Measurements from ENCODE around the gene SCNN1G.

Gene SCNN1G

GRCh38 chr16:23229714-23230113 is 47.2 kb downstream of the SCNN1G start:
- TF ChIP-seq, protein P1, sequence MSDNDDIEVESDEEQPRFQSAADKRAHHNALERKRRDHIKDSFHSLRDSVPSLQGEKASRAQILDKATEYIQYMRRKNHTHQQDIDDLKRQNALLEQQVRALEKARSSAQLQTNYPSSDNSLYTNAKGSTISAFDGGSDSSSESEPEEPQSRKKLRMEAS (IDR thresholded peaks at IDR 0.05): no peak
- TF ChIP-seq NFIC (IDR thresholded peaks at IDR 0.05): no peak
- TF ChIP-seq CREB1 (IDR thresholded peaks at IDR 0.05; ENCODE audit: low read depth): no peak
- no peak for TF ChIP-seq CEBPB (IDR thresholded peaks at IDR 0.05)
- TF ChIP-seq REST (IDR thresholded peaks at IDR 0.05; ENCODE audit: low read depth): no peak
- TF ChIP-seq, protein P2, sequence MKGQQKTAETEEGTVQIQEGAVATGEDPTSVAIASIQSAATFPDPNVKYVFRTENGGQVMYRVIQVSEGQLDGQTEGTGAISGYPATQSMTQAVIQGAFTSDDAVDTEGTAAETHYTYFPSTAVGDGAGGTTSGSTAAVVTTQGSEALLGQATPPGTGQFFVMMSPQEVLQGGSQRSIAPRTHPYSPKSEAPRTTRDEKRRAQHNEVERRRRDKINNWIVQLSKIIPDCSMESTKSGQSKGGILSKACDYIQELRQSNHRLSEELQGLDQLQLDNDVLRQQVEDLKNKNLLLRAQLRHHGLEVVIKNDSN (IDR thresholded peaks at IDR 0.05): no peak
- TF ChIP-seq TAF1 (IDR thresholded peaks at IDR 0.05; ENCODE audit: low read depth): no peak
- TF ChIP-seq ZBTB7A (IDR thresholded peaks at IDR 0.05; ENCODE audit: low read depth): no peak
- TF ChIP-seq EGR1 (IDR thresholded peaks at IDR 0.05): no peak
- TF ChIP-seq EP300 (IDR thresholded peaks at IDR 0.05; ENCODE audit: borderline replicate concordance): no peak
- no peak for TF ChIP-seq TEAD4 (IDR thresholded peaks at IDR 0.05)
- no peak for TF ChIP-seq FOXM1 (IDR thresholded peaks at IDR 0.05; ENCODE audit: borderline replicate concordance, low read depth)
- TF ChIP-seq YY1 (IDR thresholded peaks at IDR 0.05; ENCODE audit: low read depth): no peak
- TF ChIP-seq RAD21 (IDR thresholded peaks at IDR 0.05; ENCODE audit: low read depth): no peak
- TF ChIP-seq TCF12 (IDR thresholded peaks at IDR 0.05; ENCODE audit: low read depth): no peak

DNA sequence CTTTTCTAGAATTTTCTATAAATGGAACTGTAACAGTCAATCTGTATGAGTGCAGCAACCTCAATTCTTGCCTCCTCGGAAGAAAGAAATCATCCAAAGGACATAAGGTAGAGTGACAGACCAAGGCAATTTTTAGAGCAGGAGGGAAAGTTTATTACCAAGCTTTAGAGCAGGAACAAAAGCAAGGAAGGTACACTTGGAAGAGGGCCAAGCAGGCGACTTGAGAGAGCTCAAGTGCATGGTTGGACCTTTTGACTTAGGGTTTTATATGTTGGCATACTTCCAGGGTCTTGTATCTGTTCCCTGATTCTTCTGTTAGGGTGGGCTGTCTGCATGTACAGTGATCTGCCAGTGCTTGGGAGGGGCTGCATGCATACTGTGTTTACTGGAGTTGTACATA is 50.3 kb downstream of the SCNN1G start:
- TF ChIP-seq, protein P1 (IDR thresholded peaks at IDR 0.05): no peak
- TF ChIP-seq NFIC (IDR thresholded peaks at IDR 0.05) (no peak), EP300 (IDR thresholded peaks at IDR 0.05; ENCODE audit: borderline replicate concordance) (no peak), TCF12 (IDR thresholded peaks at IDR 0.05; ENCODE audit: low read depth) (no peak), EGR1 (IDR thresholded peaks at IDR 0.05) (no peak), RAD21 (IDR thresholded peaks at IDR 0.05; ENCODE audit: low read depth) (no peak), CREB1 (IDR thresholded peaks at IDR 0.05; ENCODE audit: low read depth) (no peak), TAF1 (IDR thresholded peaks at IDR 0.05; ENCODE audit: low read depth) (no peak), TEAD4 (IDR thresholded peaks at IDR 0.05) (no peak), REST (IDR thresholded peaks at IDR 0.05; ENCODE audit: low read depth) (no peak), CEBPB (IDR thresholded peaks at IDR 0.05) (no peak), YY1 (IDR thresholded peaks at IDR 0.05; ENCODE audit: low read depth) (no peak)
- TF ChIP-seq, protein P2 (IDR thresholded peaks at IDR 0.05): no peak

- TF ChIP-seq NFIC (IDR thresholded peaks at IDR 0.05): no peak
- no peak for TF ChIP-seq CEBPB (IDR thresholded peaks at IDR 0.05)
- no peak for TF ChIP-seq YY1 (IDR thresholded peaks at IDR 0.05; ENCODE audit: low read depth)
- no peak for TF ChIP-seq EGR1 (IDR thresholded peaks at IDR 0.05)
- no peak for TF ChIP-seq TAF1 (IDR thresholded peaks at IDR 0.05; ENCODE audit: low read depth)
- TF ChIP-seq CREB1 (IDR thresholded peaks at IDR 0.05; ENCODE audit: low read depth): no peak
- TF ChIP-seq RAD21 (IDR thresholded peaks at IDR 0.05; ENCODE audit: low read depth): no peak
- TF ChIP-seq, protein P1 (IDR thresholded peaks at IDR 0.05): no peak
- no peak for TF ChIP-seq FOXM1 (IDR thresholded peaks at IDR 0.05; ENCODE audit: borderline replicate concordance, low read depth)
- no peak for TF ChIP-seq ZBTB7A (IDR thresholded peaks at IDR 0.05; ENCODE audit: low read depth)
- TF ChIP-seq TEAD4 (IDR thresholded peaks at IDR 0.05): no peak
- no peak for TF ChIP-seq EP300 (IDR thresholded peaks at IDR 0.05; ENCODE audit: borderline replicate concordance)
These were observed 52.6 kb downstream of the SCNN1G start for GRCh38 chr16:23235176-23235575.

- TF ChIP-seq CREB1 (IDR thresholded peaks at IDR 0.05; ENCODE audit: low read depth): no peak
These were observed 54.4 kb downstream of the SCNN1G start for GRCh38 chr16:23236983-23237382.

DNA sequence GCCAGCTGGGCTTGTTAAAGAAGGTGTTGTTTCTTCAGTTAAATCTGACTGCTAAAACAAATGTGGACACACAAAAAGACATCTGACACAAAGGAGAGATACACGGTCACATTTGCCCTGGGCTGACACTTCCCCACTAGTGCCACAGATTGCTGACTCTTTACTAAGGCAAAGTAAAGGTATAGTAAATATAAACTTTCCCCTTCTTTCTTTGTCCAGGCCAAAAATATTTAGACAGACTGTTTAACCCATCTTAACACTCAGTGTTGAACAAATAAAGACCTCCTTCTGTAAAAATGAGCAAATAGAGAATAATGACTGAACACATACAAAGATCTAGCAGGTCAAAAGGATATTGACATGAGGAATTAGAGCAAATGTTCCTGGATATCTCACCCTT is 58.4 kb downstream of the SCNN1G start:
- TF ChIP-seq CEBPB (IDR thresholded peaks at IDR 0.05): no peak
- TF ChIP-seq ZBTB7A (IDR thresholded peaks at IDR 0.05; ENCODE audit: low read depth): no peak
- no peak for TF ChIP-seq TCF12 (IDR thresholded peaks at IDR 0.05; ENCODE audit: low read depth)
- no peak for TF ChIP-seq EP300 (IDR thresholded peaks at IDR 0.05; ENCODE audit: borderline replicate concordance)
- TF ChIP-seq FOXM1 (IDR thresholded peaks at IDR 0.05; ENCODE audit: borderline replicate concordance, low read depth): no peak
- TF ChIP-seq NFIC (IDR thresholded peaks at IDR 0.05): no peak
- TF ChIP-seq RAD21 (IDR thresholded peaks at IDR 0.05; ENCODE audit: low read depth): no peak
- TF ChIP-seq TEAD4 (IDR thresholded peaks at IDR 0.05): no peak
- TF ChIP-seq YY1 (IDR thresholded peaks at IDR 0.05; ENCODE audit: low read depth): no peak
- TF ChIP-seq EGR1 (IDR thresholded peaks at IDR 0.05): no peak
- TF ChIP-seq, protein P1 (IDR thresholded peaks at IDR 0.05): no peak
- TF ChIP-seq, protein P2 (IDR thresholded peaks at IDR 0.05): no peak
- TF ChIP-seq CREB1 (IDR thresholded peaks at IDR 0.05; ENCODE audit: low read depth): no peak
- TF ChIP-seq TAF1 (IDR thresholded peaks at IDR 0.05; ENCODE audit: low read depth): no peak
- no peak for TF ChIP-seq REST (IDR thresholded peaks at IDR 0.05; ENCODE audit: low read depth)

Measured in Ishikawa (cell line).